Fibroblast of skin of scalp (primary cell): Measurements from ENCODE around the gene COL4A1.
A peak's percentile ranks its signal among the peaks of the same experiment; 100 is the strongest.

Experiments used
- DNase-seq: peaks from one replicate; pipeline ENCODE4 v3.0.0-alpha.2; 2013

The COL4A1 gene

GRCh38 chr13:110234532-110234931 lies 72.4 kb downstream of the COL4A1 start:
- DNase-seq: no peak

DNA sequence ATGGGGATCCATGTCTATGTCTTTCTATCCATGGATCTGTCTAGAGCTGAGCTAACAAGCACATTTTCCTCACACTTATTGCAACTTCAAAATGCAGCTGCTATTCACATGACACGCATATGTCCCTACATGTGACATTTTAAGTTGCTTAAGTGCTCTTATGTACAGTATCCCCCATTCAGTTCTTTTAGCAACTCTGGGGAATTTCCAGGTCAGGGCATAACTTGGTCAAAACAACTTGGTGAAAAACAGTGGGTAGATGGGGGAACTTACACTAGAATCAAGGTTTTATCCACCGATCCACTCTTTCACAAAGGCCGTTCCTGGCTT lies 73.0 kb downstream of the COL4A1 start:
- DNase-seq: no peak

DNA sequence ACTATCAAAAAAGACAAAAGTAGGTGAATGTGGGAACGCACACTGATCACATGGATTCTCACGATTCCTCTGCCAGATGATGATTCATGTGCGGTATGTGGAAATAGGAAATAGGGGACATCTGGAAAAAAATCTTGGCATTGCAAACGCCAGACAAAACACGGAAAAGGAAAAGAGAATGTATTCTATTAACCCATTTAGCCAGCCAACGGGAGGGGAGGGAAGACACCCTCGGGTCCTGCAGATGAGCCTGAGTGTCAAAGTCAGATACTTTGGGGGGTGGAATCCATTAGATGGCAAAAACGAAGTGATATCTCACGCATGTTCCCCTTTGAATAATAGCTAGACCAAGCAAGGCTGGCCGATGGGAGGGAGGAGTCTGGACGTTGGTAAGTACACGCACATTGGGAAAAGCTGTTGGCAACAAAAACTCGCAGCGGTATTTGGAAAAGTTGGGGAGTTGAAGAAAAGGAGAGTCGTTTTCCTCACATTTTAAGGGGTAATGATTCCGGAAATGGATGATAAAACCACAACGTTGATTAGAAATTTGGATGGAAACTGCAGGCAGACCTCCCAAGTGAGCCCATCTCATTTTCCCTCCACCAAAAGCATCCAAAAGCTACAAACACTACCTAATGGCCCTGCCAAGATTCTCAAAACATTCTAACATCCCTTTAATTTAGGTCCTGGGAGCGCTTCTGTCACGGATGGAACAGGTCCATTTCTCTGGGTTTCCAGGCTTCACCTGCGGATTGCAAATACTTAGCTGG lies 73.6 kb downstream of the COL4A1 start:
- peak; percentile 86 for DNase-seq

DNA sequence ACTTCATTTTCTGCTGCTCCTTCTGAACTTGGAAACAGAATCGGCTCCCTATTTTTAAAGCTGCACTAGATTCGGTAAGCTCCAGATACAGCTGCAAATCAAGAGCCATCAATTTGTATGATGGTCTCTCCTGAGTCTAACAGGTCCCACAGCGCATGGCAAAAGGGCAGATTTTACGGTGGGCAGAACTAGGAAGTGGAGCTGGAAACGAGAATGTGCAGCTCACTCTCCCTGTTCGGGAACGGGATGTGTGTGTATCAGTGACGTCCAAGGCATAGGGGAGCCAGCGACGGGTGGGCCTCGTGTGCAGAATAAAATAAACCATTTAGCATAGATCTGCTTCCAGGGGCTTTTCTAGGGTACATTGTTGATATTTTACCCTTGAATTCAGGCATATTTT lies 74.2 kb downstream of the COL4A1 start:
- no peak for DNase-seq

- DNase-seq: no peak
Measured at GRCh38 chr13:110232142-110232541, 74.8 kb downstream of the COL4A1 start.

GRCh38 chr13:110231348-110232047 lies 75.5 kb downstream of the COL4A1 start:
- no peak for DNase-seq

DNA sequence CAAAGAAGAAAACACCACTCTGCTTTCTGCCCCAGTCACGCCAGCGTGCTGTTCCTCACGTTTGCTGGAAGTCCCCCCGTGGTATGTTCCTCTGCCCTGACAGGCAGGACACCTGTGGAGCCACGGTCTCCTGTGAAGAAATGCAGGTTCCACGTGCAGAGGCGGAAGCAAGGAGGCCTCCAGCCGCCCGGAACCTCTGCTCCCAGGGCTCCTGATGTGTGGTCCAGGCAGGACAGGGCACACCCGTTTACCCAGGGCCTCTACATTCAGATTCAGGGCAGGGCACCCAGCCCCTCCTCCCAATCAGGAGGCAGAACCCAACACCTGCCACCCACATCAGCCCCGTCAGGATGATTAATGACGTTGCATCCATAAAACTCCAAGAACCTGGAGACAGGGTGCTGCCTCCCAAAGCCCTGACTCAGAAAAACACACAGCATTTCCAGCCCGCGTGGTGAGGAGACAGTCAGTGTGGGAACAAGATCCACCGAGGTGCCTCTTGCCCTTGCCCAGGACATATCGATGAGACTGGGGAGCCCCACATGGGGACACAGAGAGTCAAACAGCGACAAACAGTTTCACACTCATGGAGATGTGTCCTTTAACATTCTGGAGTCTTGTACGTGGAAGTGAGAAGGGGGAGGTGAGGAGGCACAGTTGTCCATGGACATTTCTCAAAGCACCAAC lies 76.2 kb downstream of the COL4A1 start:
- no peak for DNase-seq

- no peak for DNase-seq
Measured at GRCh38 chr13:110229905-110230563, 76.9 kb downstream of the COL4A1 start.

DNA sequence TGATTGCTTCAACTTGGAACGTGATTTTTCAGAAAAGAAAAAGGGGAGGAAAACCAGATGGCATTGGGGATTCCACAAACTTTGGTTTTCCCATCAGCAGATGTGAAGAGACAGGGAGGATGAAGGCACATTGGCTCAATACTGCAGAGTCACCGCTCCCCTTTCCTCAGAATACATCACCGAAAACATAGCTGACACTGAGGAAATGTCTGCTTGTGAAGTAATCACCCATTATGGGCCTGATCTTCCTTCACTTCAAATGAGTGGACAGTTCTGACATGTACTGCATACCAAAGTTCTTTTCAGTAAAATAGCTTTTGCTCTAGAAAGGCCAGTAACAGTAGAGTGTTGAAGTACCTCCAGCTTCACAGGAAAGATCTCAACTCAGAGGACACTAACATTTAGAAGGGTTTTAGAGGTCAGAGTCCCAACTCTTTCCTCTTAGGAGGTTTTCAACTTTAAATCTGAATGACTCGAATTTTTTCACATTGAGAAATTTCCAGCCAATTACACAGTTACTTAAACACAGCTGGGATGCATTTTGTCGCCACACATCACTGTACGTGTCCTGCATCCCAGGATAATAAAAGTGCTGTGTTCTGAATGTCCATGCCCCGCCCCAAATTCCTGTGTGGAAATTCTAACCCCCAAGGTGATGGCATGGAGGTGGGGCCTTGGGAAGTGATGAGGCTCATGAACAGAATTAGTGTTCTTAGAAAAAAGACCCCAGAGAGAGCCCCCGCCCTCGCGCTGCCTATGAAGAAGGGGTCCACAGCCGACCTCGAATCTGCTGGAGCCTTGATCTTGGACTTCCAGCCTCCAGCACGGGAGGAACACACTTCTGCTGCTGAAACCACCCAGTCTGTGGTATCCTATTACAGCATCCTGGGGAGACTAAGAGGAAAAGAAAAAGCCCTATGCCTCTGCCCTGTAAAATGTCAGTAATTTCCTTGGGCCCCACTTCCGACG lies 77.7 kb downstream of the COL4A1 start:
- DNase-seq: peak; percentile 62

- DNase-seq: no peak
Measured at GRCh38 chr13:110227864-110228643, 78.9 kb downstream of the COL4A1 start.

GRCh38 chr13:110227416-110227815 lies 79.5 kb downstream of the COL4A1 start:
- no peak for DNase-seq

DNA sequence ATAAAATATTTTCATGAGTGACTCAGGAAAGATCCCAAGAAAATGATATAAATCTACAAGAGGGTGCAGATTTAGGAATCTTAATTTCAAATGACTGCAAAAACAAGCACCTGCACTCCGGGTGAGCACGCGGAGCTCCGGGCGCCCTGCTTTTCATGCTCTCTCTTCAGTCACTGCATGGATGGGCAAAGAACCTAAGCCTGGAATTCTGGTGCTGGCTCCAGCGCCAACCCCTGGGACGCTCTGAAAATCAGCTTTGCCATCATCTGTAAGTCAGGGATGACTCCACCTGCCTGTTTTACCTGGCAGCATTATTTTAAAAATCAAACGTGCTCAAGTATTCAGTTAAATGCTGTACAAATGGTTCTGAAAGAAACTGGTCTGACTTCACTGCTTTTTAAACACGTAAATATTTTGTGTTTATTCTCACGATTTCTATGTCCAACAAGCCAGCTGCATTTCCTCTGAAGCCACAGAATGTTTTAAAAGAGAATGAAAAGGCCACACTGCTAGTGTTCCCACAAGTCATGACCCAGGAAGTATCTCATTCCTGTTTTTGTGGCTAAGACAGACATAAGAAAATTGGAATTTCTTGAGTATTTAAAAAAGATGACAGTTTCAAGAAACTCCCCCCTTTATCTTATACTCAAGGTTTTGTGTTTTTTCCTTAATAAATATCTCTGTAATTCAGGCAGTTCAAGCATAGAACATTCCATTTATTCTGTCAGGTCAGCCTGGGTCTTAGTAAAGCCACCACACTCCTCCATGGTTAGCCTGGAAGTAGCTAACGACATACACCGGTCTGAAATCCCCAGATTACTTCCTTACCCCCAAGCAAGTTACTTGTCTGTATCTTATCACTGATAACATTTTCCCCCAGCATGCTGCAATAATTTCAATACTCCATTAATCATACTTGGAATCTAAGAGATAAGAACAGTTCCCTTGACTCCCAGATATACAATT lies 81.1 kb downstream of the COL4A1 start:
- peak; percentile 31 for DNase-seq

DNA sequence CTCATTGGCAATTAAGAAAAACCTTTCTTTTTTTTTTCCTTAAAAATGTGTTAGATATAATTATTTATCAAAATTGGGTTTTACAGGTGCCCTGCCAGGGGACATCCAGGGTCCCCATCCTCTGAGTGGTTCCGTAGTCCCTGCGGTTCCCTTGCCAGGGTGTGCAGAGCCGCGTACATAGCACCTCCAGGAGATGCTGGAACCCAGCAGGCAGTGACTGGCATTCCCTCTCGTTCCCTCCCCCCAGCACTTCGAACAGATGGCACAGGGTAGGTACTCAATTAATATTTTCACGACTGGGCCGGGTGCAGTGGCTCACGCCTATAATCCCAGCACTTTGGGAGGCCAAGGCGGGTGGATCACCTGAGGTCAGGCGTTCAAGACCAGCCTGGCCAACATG lies 82.0 kb downstream of the COL4A1 start:
- no peak for DNase-seq

- DNase-seq: no peak
Measured at GRCh38 chr13:110224519-110224918, 82.4 kb downstream of the COL4A1 start.

- no peak for DNase-seq
Measured at GRCh38 chr13:110221406-110222117, 85.4 kb downstream of the COL4A1 start.

DNA sequence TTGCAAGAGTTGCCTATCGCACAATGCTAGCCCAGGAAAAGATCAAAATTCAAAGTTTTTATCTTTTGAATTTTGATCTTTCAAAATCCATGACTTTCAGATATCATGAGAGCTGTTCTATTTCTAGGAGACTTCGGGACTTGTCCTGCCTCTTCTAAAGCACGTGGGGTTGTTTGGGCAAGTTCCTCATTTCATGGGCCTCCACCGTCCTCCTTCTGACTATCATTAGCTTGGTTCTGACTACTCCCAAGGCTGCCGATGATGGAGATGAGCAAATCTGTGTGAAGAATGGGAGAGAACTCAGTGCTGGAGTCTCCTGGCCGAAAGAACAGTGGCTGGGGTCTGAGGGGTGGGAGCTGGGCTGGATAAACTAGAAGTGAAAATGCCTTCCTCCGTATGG lies 86.5 kb downstream of the COL4A1 start:
- DNase-seq: no peak

GRCh38 chr13:110218581-110219201 lies 88.3 kb downstream of the COL4A1 start:
- no peak for DNase-seq

- DNase-seq: no peak
Measured at GRCh38 chr13:110217811-110218210, 89.1 kb downstream of the COL4A1 start.

DNA sequence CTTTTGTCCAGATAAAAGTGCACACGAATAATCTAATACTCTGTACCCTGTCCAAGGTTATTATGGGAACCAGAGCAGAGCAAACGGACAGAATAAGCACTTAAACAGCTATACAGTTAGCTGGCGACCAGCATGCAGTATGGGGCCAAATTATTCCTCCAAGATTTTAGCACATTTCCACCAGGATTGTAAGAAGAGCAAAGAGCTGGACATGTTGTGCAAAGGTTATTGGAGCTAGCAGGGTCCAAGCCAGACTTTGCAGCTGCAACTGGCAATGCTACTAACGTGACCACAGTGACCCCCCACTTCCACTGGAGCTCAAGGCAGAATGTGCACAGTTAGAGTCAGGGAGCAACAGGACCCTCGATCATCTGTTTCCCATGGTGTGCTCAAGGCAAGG lies 89.9 kb downstream of the COL4A1 start:
- DNase-seq: no peak
